ENCODE measurements around the gene DPY19L3. TPM values are rescaled to one million over a fixed set of nuclear protein-coding genes. Genes with fewer than 3 reads are reported as not detected.
A peak's percentile ranks its signal among the peaks of the same experiment; 100 is the strongest.

Gene DPY19L3
- 10 to 100 TPM; 68.9 to 79.9 TPM for total RNA-seq
- 23.8 TPM for polyA plus RNA-seq (ENCODE audit: insufficient read depth, low read depth, low replicate concordance)
- long read RNA-seq, donor 1, full-length matches to known transcripts, result 3 of 3 reads
- long read RNA-seq, donor 1, partial matches to known transcripts, result 0 of 3 reads
- long read RNA-seq, donor 1, other reads (novel, unspliced or antisense), result 0 of 3 reads
- long read RNA-seq, donor 2, full-length matches to known transcripts, result 4 of 4 reads
- long read RNA-seq, donor 2, partial matches to known transcripts, result 0 of 4 reads
- long read RNA-seq, donor 2, other reads (novel, unspliced or antisense), result 0 of 4 reads

DNA sequence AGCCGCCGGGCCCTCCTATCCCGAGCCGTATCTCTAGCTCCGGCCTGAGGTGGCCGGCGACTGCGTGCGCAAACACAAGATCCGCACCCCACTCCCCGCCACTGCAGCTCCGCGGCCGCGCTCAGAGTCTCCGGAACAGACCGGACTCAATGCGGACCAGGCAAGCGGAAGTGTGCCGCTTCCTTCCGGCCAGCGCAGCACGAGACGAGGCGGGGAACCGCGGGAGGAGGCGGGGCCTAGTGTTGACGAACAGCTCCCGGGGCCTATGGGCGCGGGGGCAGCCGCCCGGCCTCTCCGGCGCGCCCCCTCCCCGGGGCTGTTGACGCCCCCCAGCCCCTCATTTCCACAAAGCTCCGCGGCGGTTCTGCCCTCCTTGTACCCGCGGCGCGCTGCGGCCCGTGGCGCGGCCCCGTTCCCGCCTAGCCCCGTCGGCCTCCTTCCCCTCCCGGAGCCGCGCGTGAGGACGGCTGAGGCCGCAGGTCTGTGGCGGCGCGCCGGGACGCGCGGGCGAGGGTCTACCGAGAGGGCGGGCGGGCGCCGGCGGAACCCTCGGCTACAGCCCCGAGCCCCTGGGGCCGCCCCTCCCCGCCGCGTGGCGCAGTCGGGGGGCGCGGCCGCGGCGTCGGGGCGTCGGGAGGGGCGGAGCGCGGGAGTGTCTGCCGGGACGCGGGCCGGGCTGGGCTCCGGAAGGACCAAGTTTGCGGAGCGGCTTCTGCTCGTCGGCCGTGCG is at the start of gene DPY19L3:
DPY19L3 (plus strand) TSS at position 340 of the 730 bp plus-strand sequence. CDS start 2,484 bp downstream, outside the sequence.
- Histone ChIP-seq H3K36me3 (ENCODE audit: low read depth, missing control alignments) (no peaks in the 10 kb centered on the region), H3K9me3 (no peaks in the 10 kb centered on the region), H3K4me3 (peak within 1 kb of the TSS; percentile 96 to 99), H3K27me3 (no peaks in the 10 kb centered on the region), H3K27ac (peak within 1 kb of the TSS; percentile 97 to 99), H3K4me1 (peaks cover 11% of the 10 kb centered on the region)
- TF ChIP-seq CTCF (IDR thresholded peaks at IDR 0.05), result no peak
- TF ChIP-seq POLR2A (IDR thresholded peaks at IDR 0.05), result peak; percentile 68
- 0% methylated on average over 9 to 41 of the region's 104 CpGs for WGBS, 2 donors
- peak; percentile 98 for DNase-seq
- intact Hi-C loops (cut with DNase I; ENCODE audit: low total_unique reads), result no loop called here

DNA sequence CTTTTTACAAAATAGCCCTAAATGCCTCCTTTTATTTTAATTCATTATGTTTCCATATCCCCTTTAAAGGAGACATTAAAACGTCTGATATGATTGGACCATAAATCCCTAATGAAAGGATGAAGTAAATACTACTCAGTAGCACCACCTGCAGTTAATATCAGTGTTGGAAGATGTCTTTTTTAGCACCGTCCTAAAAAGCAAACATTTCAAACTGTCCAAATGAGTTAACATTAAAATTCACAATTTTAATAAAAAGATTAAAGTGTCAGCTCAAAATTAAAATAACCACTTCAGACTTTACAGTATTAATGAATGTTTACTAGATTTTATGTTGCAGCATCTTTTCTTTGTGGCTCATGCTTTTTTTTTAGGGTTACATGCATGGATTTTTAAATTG is 47.9 kb upstream of the DPY19L3 start:
- Histone ChIP-seq H3K27ac (no peak overlapping the region), H3K36me3 (ENCODE audit: low read depth, missing control alignments) (no peaks in the 10 kb centered on the region)
- WGBS, 2 donors, result 21 to 33% methylated on average over 2 of the region's 2 CpGs

GRCh38 chr19:32358321-32358720 is 47.2 kb upstream of the DPY19L3 start:
- 94 to 96% methylated on average over 5 of the region's 5 CpGs for whole genome bisulfite sequencing, 2 donors
- intact Hi-C loops (cut with DNase I; ENCODE audit: low total_unique reads), result no loop called here
- H3K9me3 ChIP-seq, result no peaks in the 10 kb centered on the region
- H3K27ac ChIP-seq, result no peak overlapping the region
- H3K4me1 ChIP-seq, result no peaks in the 10 kb centered on the region
- no peak for DNase-seq
- TF ChIP-seq POLR2A (IDR thresholded peaks at IDR 0.05) (no peak), CTCF (IDR thresholded peaks at IDR 0.05) (no peak)
- H3K27me3 ChIP-seq, result no peaks in the 10 kb centered on the region
- H3K36me3 ChIP-seq (ENCODE audit: low read depth, missing control alignments), result no peaks in the 10 kb centered on the region
- no peak overlapping the region for H3K4me3 ChIP-seq

More for the DNA sequence above, 47.9 kb upstream of the DPY19L3 start:
- Histone ChIP-seq H3K4me1 (no peaks in the 10 kb centered on the region), H3K27me3 (no peaks in the 10 kb centered on the region), H3K4me3 (no peak overlapping the region), H3K9me3 (no peaks in the 10 kb centered on the region)
- DNase-seq, result no peak
- TF ChIP-seq CTCF (IDR thresholded peaks at IDR 0.05) (peak in 1 of 3 experiments; percentile 11), POLR2A (IDR thresholded peaks at IDR 0.05) (no peak)
- intact Hi-C loops (cut with DNase I; ENCODE audit: low total_unique reads), result no loop called here

- intact Hi-C loops (cut with DNase I; ENCODE audit: low total_unique reads), result no loop called here
- no peaks in the 10 kb centered on the region for H3K36me3 ChIP-seq (ENCODE audit: low read depth, missing control alignments)
- WGBS, 2 donors, result 94 to 95% methylated on average over 9 of the region's 9 CpGs
Observed at GRCh38 chr19:32359581-32359980, 46.0 kb upstream of the DPY19L3 start.

More at GRCh38 chr19:32359581-32359980, 46.0 kb upstream of the DPY19L3 start:
- no peak for DNase-seq
- Histone ChIP-seq H3K27me3 (no peaks in the 10 kb centered on the region), H3K9me3 (no peaks in the 10 kb centered on the region), H3K4me3 (no peak overlapping the region), H3K27ac (no peak overlapping the region), H3K4me1 (no peaks in the 10 kb centered on the region)
- TF ChIP-seq CTCF (IDR thresholded peaks at IDR 0.05), result no peak
- TF ChIP-seq POLR2A (IDR thresholded peaks at IDR 0.05), result no peak

Data from testis (tissue), 5 donors.